ENCODE data around the gene CHKA.

DNA sequence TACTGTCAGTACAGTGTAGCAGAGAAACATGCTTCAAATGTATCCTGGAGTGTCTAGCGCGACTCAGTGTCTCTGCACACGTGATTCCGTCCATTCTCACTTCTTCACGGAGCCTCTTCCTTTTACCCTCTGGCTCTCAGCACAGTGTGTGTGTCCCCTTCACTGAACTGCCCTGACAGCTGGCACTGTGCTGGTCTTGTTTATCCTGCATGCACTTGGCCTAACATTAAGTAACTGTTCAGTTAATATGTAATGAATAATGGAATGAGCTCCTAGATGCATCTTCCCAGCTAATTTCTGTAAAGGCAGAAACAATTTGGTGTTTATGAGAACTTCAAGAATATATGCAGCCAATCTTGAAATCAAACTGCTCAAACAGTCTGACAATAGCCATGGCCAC lies 47.5 kb upstream of the CHKA start:
- TF ChIP-seq, protein P1, sequence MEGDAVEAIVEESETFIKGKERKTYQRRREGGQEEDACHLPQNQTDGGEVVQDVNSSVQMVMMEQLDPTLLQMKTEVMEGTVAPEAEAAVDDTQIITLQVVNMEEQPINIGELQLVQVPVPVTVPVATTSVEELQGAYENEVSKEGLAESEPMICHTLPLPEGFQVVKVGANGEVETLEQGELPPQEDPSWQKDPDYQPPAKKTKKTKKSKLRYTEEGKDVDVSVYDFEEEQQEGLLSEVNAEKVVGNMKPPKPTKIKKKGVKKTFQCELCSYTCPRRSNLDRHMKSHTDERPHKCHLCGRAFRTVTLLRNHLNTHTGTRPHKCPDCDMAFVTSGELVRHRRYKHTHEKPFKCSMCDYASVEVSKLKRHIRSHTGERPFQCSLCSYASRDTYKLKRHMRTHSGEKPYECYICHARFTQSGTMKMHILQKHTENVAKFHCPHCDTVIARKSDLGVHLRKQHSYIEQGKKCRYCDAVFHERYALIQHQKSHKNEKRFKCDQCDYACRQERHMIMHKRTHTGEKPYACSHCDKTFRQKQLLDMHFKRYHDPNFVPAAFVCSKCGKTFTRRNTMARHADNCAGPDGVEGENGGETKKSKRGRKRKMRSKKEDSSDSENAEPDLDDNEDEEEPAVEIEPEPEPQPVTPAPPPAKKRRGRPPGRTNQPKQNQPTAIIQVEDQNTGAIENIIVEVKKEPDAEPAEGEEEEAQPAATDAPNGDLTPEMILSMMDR (IDR thresholded peaks at IDR 0.05; ENCODE audit: insufficient read depth, low read length), result no peak
- TF ChIP-seq, protein P2, sequence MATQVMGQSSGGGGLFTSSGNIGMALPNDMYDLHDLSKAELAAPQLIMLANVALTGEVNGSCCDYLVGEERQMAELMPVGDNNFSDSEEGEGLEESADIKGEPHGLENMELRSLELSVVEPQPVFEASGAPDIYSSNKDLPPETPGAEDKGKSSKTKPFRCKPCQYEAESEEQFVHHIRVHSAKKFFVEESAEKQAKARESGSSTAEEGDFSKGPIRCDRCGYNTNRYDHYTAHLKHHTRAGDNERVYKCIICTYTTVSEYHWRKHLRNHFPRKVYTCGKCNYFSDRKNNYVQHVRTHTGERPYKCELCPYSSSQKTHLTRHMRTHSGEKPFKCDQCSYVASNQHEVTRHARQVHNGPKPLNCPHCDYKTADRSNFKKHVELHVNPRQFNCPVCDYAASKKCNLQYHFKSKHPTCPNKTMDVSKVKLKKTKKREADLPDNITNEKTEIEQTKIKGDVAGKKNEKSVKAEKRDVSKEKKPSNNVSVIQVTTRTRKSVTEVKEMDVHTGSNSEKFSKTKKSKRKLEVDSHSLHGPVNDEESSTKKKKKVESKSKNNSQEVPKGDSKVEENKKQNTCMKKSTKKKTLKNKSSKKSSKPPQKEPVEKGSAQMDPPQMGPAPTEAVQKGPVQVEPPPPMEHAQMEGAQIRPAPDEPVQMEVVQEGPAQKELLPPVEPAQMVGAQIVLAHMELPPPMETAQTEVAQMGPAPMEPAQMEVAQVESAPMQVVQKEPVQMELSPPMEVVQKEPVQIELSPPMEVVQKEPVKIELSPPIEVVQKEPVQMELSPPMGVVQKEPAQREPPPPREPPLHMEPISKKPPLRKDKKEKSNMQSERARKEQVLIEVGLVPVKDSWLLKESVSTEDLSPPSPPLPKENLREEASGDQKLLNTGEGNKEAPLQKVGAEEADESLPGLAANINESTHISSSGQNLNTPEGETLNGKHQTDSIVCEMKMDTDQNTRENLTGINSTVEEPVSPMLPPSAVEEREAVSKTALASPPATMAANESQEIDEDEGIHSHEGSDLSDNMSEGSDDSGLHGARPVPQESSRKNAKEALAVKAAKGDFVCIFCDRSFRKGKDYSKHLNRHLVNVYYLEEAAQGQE (IDR thresholded peaks at IDR 0.05; ENCODE audit: insufficient replicate concordance, low read depth), result no peak

Data from HL-60 (cell line).